ENCODE results near the gene HLA-G.

DNA sequence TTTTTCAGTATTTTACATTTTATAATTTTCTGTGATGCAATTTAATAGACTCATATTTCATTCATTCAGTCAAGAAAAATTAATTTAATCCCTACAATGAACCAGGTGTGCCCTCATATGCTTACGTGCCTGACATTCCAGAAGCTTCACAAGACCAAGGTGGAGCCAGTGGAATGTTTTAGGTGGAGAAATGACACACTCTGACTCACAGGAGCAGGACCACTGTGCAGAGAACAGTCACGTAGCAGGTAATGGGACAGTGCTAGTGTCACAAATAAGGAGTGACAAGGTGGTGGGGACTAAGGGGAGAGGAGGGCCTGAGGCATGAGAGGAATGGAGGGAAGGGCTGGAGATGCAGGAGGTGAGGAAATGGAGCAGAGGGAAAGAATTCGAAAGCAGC, 37.0 kb upstream of the HLA-G start:
- TF ChIP-seq, protein P1, sequence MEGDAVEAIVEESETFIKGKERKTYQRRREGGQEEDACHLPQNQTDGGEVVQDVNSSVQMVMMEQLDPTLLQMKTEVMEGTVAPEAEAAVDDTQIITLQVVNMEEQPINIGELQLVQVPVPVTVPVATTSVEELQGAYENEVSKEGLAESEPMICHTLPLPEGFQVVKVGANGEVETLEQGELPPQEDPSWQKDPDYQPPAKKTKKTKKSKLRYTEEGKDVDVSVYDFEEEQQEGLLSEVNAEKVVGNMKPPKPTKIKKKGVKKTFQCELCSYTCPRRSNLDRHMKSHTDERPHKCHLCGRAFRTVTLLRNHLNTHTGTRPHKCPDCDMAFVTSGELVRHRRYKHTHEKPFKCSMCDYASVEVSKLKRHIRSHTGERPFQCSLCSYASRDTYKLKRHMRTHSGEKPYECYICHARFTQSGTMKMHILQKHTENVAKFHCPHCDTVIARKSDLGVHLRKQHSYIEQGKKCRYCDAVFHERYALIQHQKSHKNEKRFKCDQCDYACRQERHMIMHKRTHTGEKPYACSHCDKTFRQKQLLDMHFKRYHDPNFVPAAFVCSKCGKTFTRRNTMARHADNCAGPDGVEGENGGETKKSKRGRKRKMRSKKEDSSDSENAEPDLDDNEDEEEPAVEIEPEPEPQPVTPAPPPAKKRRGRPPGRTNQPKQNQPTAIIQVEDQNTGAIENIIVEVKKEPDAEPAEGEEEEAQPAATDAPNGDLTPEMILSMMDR (IDR thresholded peaks at IDR 0.05; ENCODE audit: low read depth, low read length): no peak
- TF ChIP-seq EZH2phosphoT487 (IDR thresholded peaks at IDR 0.05; ENCODE audit: low read depth): no peak
